Right lobe of liver (tissue), 4 donors: ENCODE data around the gene PLEKHG3.
A peak's percentile ranks its signal among the peaks of the same experiment; 100 is the strongest.

Experiments used
- CTCF ChIP-seq, 4 donors: fragments of 200-600 bp in 3 of 4; fragments of 450-650 bp in 1 of 4; IDR thresholded peaks; one replicate each; pipeline versions ENCODE4 v1.5.1 to v1.8.0; 2016 to 2022; ENCODE audit warnings: antibody characterized with exemption in 4 of 4, mild to moderate bottlenecking in 2 of 4
- POLR2A ChIP-seq: fragments of 450-650 bp; IDR thresholded peaks from one replicate; pipeline ENCODE4 v1.6.1; 2017; ENCODE audit warnings: antibody characterized with exemption, mild to moderate bottlenecking
- donor health status: DM: no; HTN: no; CAD: no.
- donor health status: DM: no; HTN: no; CAD: no.
- donor health status: DM: no; HTN: yes; CAD: no.

GRCh38 chr14:64736271-64737169 lies 32.3 kb downstream of the PLEKHG3 start:
- TF ChIP-seq CTCF (IDR thresholded peaks at IDR 0.05) (peak in 2 of 4 donors; percentile 5 to 12), POLR2A (no peak)
